Epithelial cell of prostate (primary cell): ENCODE measurements around the gene LY6G5C.

Experiments used
- DNase-seq: peaks from one replicate; pipeline ENCODE4 v3.0.0-alpha.2; 2011; ENCODE audit warnings: low read depth, low spot score
- H3K27ac ChIP-seq: fragments of 450-650 bp; 2 replicates; pipeline ENCODE4 v1.5.1; 2017; ENCODE audit warnings: mild to moderate bottlenecking

LY6G5C gene

GRCh38 chr6:31626952-31627351 lies 53.9 kb downstream of the LY6G5C start:
- H3K27ac ChIP-seq = no peak overlapping the region
- no peak for DNase-seq
